ENCODE measurements around the gene SPTBN4.

SPTBN4 gene

GRCh38 chr19:40604647-40605215 lies 137.9 kb downstream of the SPTBN4 start:
- DNase-seq (ENCODE audit: low spot score), result no peak

- peak; percentile 45 for DNase-seq (ENCODE audit: low spot score)
Measured at GRCh38 chr19:40605216-40605971, 138.6 kb downstream of the SPTBN4 start.

- DNase-seq (ENCODE audit: low spot score), result no peak
Measured at GRCh38 chr19:40607311-40608239, 140.8 kb downstream of the SPTBN4 start.

- no peak for DNase-seq (ENCODE audit: low spot score)
Measured at GRCh38 chr19:40608240-40608621, 141.4 kb downstream of the SPTBN4 start.

- no peak for DNase-seq (ENCODE audit: low spot score)
Measured at GRCh38 chr19:40608957-40609356, 142.2 kb downstream of the SPTBN4 start.

- DNase-seq (ENCODE audit: low spot score), result peak; percentile 98
Measured at GRCh38 chr19:40609561-40610395, 143.0 kb downstream of the SPTBN4 start.

- peak; percentile 12 for DNase-seq (ENCODE audit: low spot score)
Measured at GRCh38 chr19:40610396-40611064, 143.7 kb downstream of the SPTBN4 start.

GRCh38 chr19:40611096-40611495 lies 144.3 kb downstream of the SPTBN4 start:
- no peak for DNase-seq (ENCODE audit: low spot score)

GRCh38 chr19:40611900-40612698 lies 145.3 kb downstream of the SPTBN4 start:
- no peak for DNase-seq (ENCODE audit: low spot score)

GRCh38 chr19:40612831-40613689 lies 146.3 kb downstream of the SPTBN4 start:
- DNase-seq (ENCODE audit: low spot score), result peak; percentile 28

GRCh38 chr19:40613690-40614621 lies 147.2 kb downstream of the SPTBN4 start:
- peak; percentile 85 for DNase-seq (ENCODE audit: low spot score)

GRCh38 chr19:40614622-40615411 lies 148.0 kb downstream of the SPTBN4 start:
- peak; percentile 89 for DNase-seq (ENCODE audit: low spot score)

GRCh38 chr19:40616178-40616577 lies 149.4 kb downstream of the SPTBN4 start:
- DNase-seq (ENCODE audit: low spot score), result no peak

GRCh38 chr19:40616941-40617340 lies 150.1 kb downstream of the SPTBN4 start:
- DNase-seq (ENCODE audit: low spot score), result no peak

GRCh38 chr19:40617961-40618360 lies 151.2 kb downstream of the SPTBN4 start:
- DNase-seq (ENCODE audit: low spot score), result no peak

GRCh38 chr19:40619333-40620160 lies 152.7 kb downstream of the SPTBN4 start:
- DNase-seq (ENCODE audit: low spot score), result no peak

GRCh38 chr19:40620161-40620485 lies 153.3 kb downstream of the SPTBN4 start:
- DNase-seq (ENCODE audit: low spot score), result no peak
